Measurements from ENCODE around the gene HDAC4. TPM values are rescaled to one million over a fixed set of nuclear protein-coding genes. Genes with fewer than 3 reads are reported as not detected.

Gene HDAC4
- total and polyA plus RNA-seq, 2 of the 8 experiments (the other 6 are each of a cell fraction or from before 2014, with no cell fraction given): 15.4 to 31.5 TPM

GRCh38 chr2:239236808-239237205 is 164.0 kb downstream of the HDAC4 start (continued):
- TF ChIP-seq, protein P1, sequence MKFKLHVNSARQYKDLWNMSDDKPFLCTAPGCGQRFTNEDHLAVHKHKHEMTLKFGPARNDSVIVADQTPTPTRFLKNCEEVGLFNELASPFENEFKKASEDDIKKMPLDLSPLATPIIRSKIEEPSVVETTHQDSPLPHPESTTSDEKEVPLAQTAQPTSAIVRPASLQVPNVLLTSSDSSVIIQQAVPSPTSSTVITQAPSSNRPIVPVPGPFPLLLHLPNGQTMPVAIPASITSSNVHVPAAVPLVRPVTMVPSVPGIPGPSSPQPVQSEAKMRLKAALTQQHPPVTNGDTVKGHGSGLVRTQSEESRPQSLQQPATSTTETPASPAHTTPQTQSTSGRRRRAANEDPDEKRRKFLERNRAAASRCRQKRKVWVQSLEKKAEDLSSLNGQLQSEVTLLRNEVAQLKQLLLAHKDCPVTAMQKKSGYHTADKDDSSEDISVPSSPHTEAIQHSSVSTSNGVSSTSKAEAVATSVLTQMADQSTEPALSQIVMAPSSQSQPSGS (IDR thresholded peaks at IDR 0.05; ENCODE audit: low read length): no peak
- TF ChIP-seq RFX5 (IDR thresholded peaks at IDR 0.05; ENCODE audit: borderline replicate concordance, low read depth, low read length): no peak
- TF ChIP-seq BRCA1 (IDR thresholded peaks at IDR 0.05; ENCODE audit: low read depth, low read length): no peak
- no peak for TF ChIP-seq POLR2A (IDR thresholded peaks at IDR 0.05; ENCODE audit: control extremely low read depth in 1 of 2, low read depth in 2 of 2, low read length in 2 of 2)
- no peak for TF ChIP-seq ZNF274 (IDR thresholded peaks at IDR 0.05; ENCODE audit: borderline replicate concordance, extremely low read depth, low read length)

All from H1 (cell line).